GM04504 (cell line): ENCODE measurements around the gene GFI1B.
"Not testable (repeated sequence)": the region's sequence is repeated elsewhere in the genome, so short reads cannot be mapped to it uniquely, and the experiment has no call there.

Experiments
- DNase-seq: peaks from one replicate; pipeline ENCODE4 v3.0.0-alpha.2; 2012; ENCODE audit warnings: low read depth

GFI1B gene

GRCh38 chr9:132969783-132970182 is 8.7 kb upstream of the GFI1B start:
- no peak for DNase-seq

GRCh38 chr9:132970324-132971062 is 8.0 kb upstream of the GFI1B start:
- DNase-seq: no peak

GRCh38 chr9:132973166-132973565 is 5.3 kb upstream of the GFI1B start:
- no peak for DNase-seq

- DNase-seq: no peak
Observed at GRCh38 chr9:132973713-132974112, 4.8 kb upstream of the GFI1B start.

GRCh38 chr9:132975961-132976360 is 2.5 kb upstream of the GFI1B start:
- DNase-seq: no peak

GRCh38 chr9:132976571-132976970 is 1.9 kb upstream of the GFI1B start:
- no peak for DNase-seq

GRCh38 chr9:132978112-132978450 is 413 bp upstream of the GFI1B start:
- DNase-seq: no peak

GRCh38 chr9:132980157-132980556 is 1.7 kb downstream of the GFI1B start:
- DNase-seq: no peak

- DNase-seq: no peak
Observed at GRCh38 chr9:132982458-132982857, 4.0 kb downstream of the GFI1B start.

- no peak for DNase-seq
Observed at GRCh38 chr9:132983491-132984201, 5.2 kb downstream of the GFI1B start.

- no peak for DNase-seq
Observed at GRCh38 chr9:132984202-132985070, 5.9 kb downstream of the GFI1B start.

GRCh38 chr9:132985071-132985350 is 6.5 kb downstream of the GFI1B start:
- no peak for DNase-seq

- DNase-seq: no peak
Observed at GRCh38 chr9:132985489-132985888, 7.0 kb downstream of the GFI1B start.

- no peak for DNase-seq
Observed at GRCh38 chr9:132986114-132986513, 7.6 kb downstream of the GFI1B start.

GRCh38 chr9:132986640-132987620 is 8.4 kb downstream of the GFI1B start:
- DNase-seq: no peak

GRCh38 chr9:132988244-132989013 is 9.9 kb downstream of the GFI1B start:
- no peak for DNase-seq

- no peak for DNase-seq
Observed at GRCh38 chr9:132989014-132989310, 10.5 kb downstream of the GFI1B start.

- DNase-seq: no peak
Observed at GRCh38 chr9:132989414-132989996, 11.0 kb downstream of the GFI1B start.

GRCh38 chr9:132989998-132990557 is 11.6 kb downstream of the GFI1B start:
- not testable (repeated sequence) for DNase-seq

GRCh38 chr9:132990781-132991180 is 12.3 kb downstream of the GFI1B start:
- DNase-seq: no peak
